Keratinocyte (primary cell): ENCODE results near the gene DFFA. TPM values are rescaled to one million over a fixed set of nuclear protein-coding genes. Genes with fewer than 3 reads are reported as not detected.

Experiments used
- DNase-seq: peaks from one replicate; pipeline ENCODE4 v3.0.0-alpha.2; 2011; ENCODE audit warnings: low read depth, missing footprints, low spot score
- FAIRE-seq: peaks from 2 replicates; lab custom pipeline; 2011; peaks lifted over from hg19 to GRCh38; lab: Jason Lieb, UNC
- H2AFZ ChIP-seq: 2 replicates; pipeline ENCODE4 v1.6.0; 2012; ENCODE audit warnings: low read length, control low read depth, inconsistent platforms; ENCODE audit not compliant: control insufficient read depth
- H3K27ac ChIP-seq: 2 replicates; pipeline ENCODE4 v1.5.1; 2011; ENCODE audit warnings: low read length; ENCODE audit not compliant: control insufficient read depth, insufficient read depth
- H3K27me3 ChIP-seq: 3 replicates; pipeline ENCODE4 v1.6.0; 2011; ENCODE audit warnings: low read length; ENCODE audit not compliant: control insufficient read depth, insufficient read depth; ENCODE audit errors: extremely low read depth
- H3K36me3 ChIP-seq, 2 experiments: 2 replicates in 1 of 2; 3 replicates in 1 of 2; pipeline ENCODE4 v1.5.1; 2011; ENCODE audit warnings: low read length in 2 of 2, mild to moderate bottlenecking in 1 of 2; ENCODE audit not compliant: control insufficient read depth in 2 of 2, insufficient read depth in 2 of 2; ENCODE audit errors: extremely low read depth in 1 of 2
- H3K4me1 ChIP-seq: 3 replicates; pipeline ENCODE4 v1.5.1; 2011; ENCODE audit warnings: low read length; ENCODE audit not compliant: control insufficient read depth, insufficient read depth; ENCODE audit errors: extremely low read depth
- H3K4me2 ChIP-seq: 3 replicates; pipeline ENCODE4 v1.6.0; 2011; ENCODE audit warnings: low read depth, low read length; ENCODE audit not compliant: control insufficient read depth, insufficient read depth; ENCODE audit errors: extremely low read depth
- H3K4me3 ChIP-seq, 3 experiments: fragments of 200-600 bp in 1 of 3; sonication (generic) in 1 of 3; 2 replicates in 2 of 3; 3 replicates in 1 of 3; pipeline ENCODE4 v1.5.1; 2011 to 2016; ENCODE audit warnings: low read length in 3 of 3, mild to moderate bottlenecking in 3 of 3, control low read depth in 2 of 3, inconsistent platforms in 1 of 3, low read depth in 1 of 3, mixed read lengths in 1 of 3, mixed run types in 1 of 3, moderate library complexity in 1 of 3; ENCODE audit not compliant: control insufficient read depth in 2 of 3, insufficient read depth in 2 of 3; ENCODE audit errors: extremely low read depth in 1 of 3
- H3K79me2 ChIP-seq: 2 replicates; pipeline ENCODE4 v1.6.0; 2012; ENCODE audit warnings: low read length; ENCODE audit not compliant: control insufficient read depth, insufficient read depth
- H3K9ac ChIP-seq: 3 replicates; pipeline ENCODE4 v1.6.0; 2011; ENCODE audit warnings: low read length; ENCODE audit not compliant: control insufficient read depth, insufficient read depth; ENCODE audit errors: extremely low read depth
- H3K9me1 ChIP-seq: 3 replicates; pipeline ENCODE4 v1.6.0; 2011; ENCODE audit warnings: low read length; ENCODE audit not compliant: control insufficient read depth, insufficient read depth; ENCODE audit errors: extremely low read depth
- H3K9me3 ChIP-seq: 2 replicates; pipeline ENCODE4 v1.5.1; 2012; ENCODE audit warnings: low read depth, low read length; ENCODE audit not compliant: control insufficient read depth
- H4K20me1 ChIP-seq: 3 replicates; pipeline ENCODE4 v1.6.0; 2011; ENCODE audit warnings: low read length; ENCODE audit not compliant: control insufficient read depth, insufficient read depth; ENCODE audit errors: extremely low read depth
- CTCF ChIP-seq, 3 experiments: IDR thresholded peaks in 1 of 3; conservative IDR thresholded peaks in 1 of 3; optimal IDR thresholded peaks in 1 of 3; 2 replicates in 2 of 3; 3 replicates in 1 of 3; pipeline versions ENCODE3 to v1.5.1; 2011; ENCODE audit warnings: low read length in 3 of 3, mild to moderate bottlenecking in 3 of 3, moderate library complexity in 2 of 3, control low read depth in 1 of 3, inconsistent platforms in 1 of 3; ENCODE audit not compliant: insufficient read depth in 2 of 3; ENCODE audit errors: extremely low read depth in 1 of 3
- EZH2 ChIP-seq: IDR thresholded peaks from one replicate; pipeline ENCODE4 v1.6.1; 2012; ENCODE audit warnings: inconsistent platforms, mild to moderate bottlenecking, low read length, moderate library complexity
- dilution Hi-C: fragments of 300-500 bp; cut with MboI; formaldehyde crosslinking; loops from one replicate; pipeline ENCODE4 v1.7.0; 2020; ENCODE audit warnings: low sequenced_read_pairs; ENCODE audit not compliant: extremely low pct_ligation_motif_present
- polyA plus RNA-seq, 5 experiments: library from polyadenylated mRNA; depleted of rRNA in 3 of 5; stranded (reverse) in 3 of 5; stranded (forward) in 1 of 5; unstranded in 1 of 5; fragments of >200 nt; gene quantifications; 1 replicate in 1 of 5; 2 replicates in 3 of 5; 3 replicates in 1 of 5; pipeline versions ENCODE4 v1.2.1 to v1.2.3, GENCODE V29; 2011 to 2012; ENCODE audit warnings: missing spikeins in 2 of 5, low read depth in 1 of 5, low replicate concordance in 1 of 5

DFFA gene
- polyA plus RNA-seq, 1 donor (not counting 4 experiments of a cell fraction or from before 2014, with no cell fraction given) = 53.1 TPM

DNA sequence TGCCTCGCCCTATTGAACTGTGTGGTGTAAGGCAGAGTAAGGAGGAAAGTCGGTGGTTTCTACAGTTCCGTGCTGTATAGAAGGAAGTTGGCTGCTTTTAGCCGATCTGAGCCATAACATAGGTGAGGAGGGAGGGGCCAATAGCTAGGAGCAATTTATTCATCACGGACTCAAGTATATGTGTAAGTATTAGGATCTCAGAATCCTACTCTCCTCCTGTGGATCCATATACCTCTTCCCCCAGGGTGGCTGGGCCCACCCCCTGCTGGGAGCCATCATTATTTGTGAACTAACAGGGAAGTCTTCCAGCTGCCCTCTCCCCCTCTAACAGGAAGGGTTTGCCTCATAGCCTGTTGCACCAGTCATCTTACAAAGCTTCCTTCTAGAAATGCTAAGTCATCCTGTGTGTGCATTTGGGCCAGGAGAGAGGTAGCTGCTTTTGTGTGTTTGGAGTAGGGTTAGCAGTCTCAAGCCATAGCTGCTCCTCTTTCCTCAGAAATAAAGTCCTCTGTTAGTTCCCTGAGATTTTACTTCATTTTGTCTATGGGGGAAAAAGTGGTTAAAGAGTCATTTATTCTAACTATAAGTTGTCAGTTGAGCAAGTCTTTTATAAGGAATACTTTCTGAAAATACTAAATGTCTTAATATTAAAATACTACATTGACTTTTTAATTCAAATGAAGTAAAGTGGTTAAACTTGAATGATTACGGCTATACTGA lies 57.0 kb downstream of the DFFA start:
- Histone ChIP-seq H3K9me3 (no peaks in the 10 kb centered on the region), H3K9ac (no peak overlapping the region), H3K27me3 (no peaks in the 10 kb centered on the region), H3K36me3 (peaks cover 33 to 47% of the 10 kb centered on the region in 2 experiments), H4K20me1 (no peaks in the 10 kb centered on the region), H3K79me2 (no peaks in the 10 kb centered on the region), H2AFZ (peak overlapping the region; percentile 28), H3K27ac (peak overlapping the region; percentile 64), H3K4me2 (peak overlapping the region; percentile 27), H3K9me1 (no peaks in the 10 kb centered on the region), H3K4me3 (no peak overlapping the region), H3K4me1 (peaks cover 6% of the 10 kb centered on the region)
- dilution Hi-C loops = no loop called here
- DNase-seq (no peak), FAIRE-seq (no peak)
- TF ChIP-seq EZH2 = no peak
- TF ChIP-seq CTCF (optimal IDR thresholded peaks at IDR 0.05 in 1 of 3, IDR thresholded peaks at IDR 0.05 in 1 of 3, conservative IDR thresholded peaks at IDR 0.05 in 1 of 3; ENCODE audit: extremely low read depth in 1 of 3, insufficient read depth in 2 of 3, low read length in 3 of 3) = no peak

- no peaks in the 10 kb centered on the region for H3K9me3 ChIP-seq
- DNase-seq (no peak), FAIRE-seq (no peak)
- peaks cover 3% of the 10 kb centered on the region for H4K20me1 ChIP-seq
- H3K27me3 ChIP-seq = no peaks in the 10 kb centered on the region
- H3K79me2 ChIP-seq = no peaks in the 10 kb centered on the region
- no peaks in the 10 kb centered on the region for H3K4me1 ChIP-seq
- dilution Hi-C loops = no loop called here
- peaks cover 40 to 54% of the 10 kb centered on the region in 2 experiments for H3K36me3 ChIP-seq
- no peak overlapping the region for H3K27ac ChIP-seq
- H3K9me1 ChIP-seq = no peaks in the 10 kb centered on the region
- H3K9ac ChIP-seq = no peak overlapping the region
- H2AFZ ChIP-seq = no peak overlapping the region
- no peak for TF ChIP-seq CTCF (optimal IDR thresholded peaks at IDR 0.05 in 1 of 3, IDR thresholded peaks at IDR 0.05 in 1 of 3, conservative IDR thresholded peaks at IDR 0.05 in 1 of 3; ENCODE audit: extremely low read depth in 1 of 3, insufficient read depth in 2 of 3, low read length in 3 of 3)
- TF ChIP-seq EZH2 = no peak
- no peak overlapping the region for H3K4me2 ChIP-seq
- no peak overlapping the region for H3K4me3 ChIP-seq
Observed at GRCh38 chr1:10407201-10407600, 65.1 kb downstream of the DFFA start.

Other genes starting within 250 kb of the DFFA start
- 67.2 to 104 TPM (median 79.1 TPM) in 3 replicates for gene PGD, start 73.5 kb downstream of the DFFA start, polyA plus RNA-seq
- gene CENPS, start 42.1 kb downstream of the DFFA start, polyA plus RNA-seq = 4.6 to 13.3 TPM (median 10.3 TPM) in 3 replicates
- 0.17 TPM in 1 of 3 replicates, not detected in the others for gene CORT, start 22.5 kb downstream of the DFFA start, polyA plus RNA-seq
- 7.3 to 19.4 TPM (median 8.4 TPM) in 3 replicates for gene PEX14, start 2.4 kb upstream of the DFFA start, polyA plus RNA-seq